DOHH2 (cell line): Measurements from ENCODE around the gene GBX2.

Experiments used
- H3F3A ChIP-seq: fragments of 200-600 bp; sonication (generic), shearing (Covaris generic); 2 replicates; pipeline ENCODE4 v1.6.0; 2016; ENCODE audit warnings: antibody characterized with exemption, mild to moderate bottlenecking; ENCODE audit not compliant: control insufficient read depth, insufficient read depth
- H3K27ac ChIP-seq: fragments of 200-600 bp; sonication (generic); 2 replicates; pipeline ENCODE4 v1.5.1; 2014; ENCODE audit warnings: low read depth, mild to moderate bottlenecking, low read length, moderate library complexity
- H3K27me3 ChIP-seq: fragments of 200-600 bp; sonication (generic); 2 replicates; pipeline ENCODE4 v1.6.1; 2014; ENCODE audit warnings: mild to moderate bottlenecking, low read length, mixed read lengths; ENCODE audit not compliant: control insufficient read depth
- H3K36me3 ChIP-seq: fragments of 200-600 bp; sonication (generic); 2 replicates; pipeline ENCODE4 v1.6.1; 2014; ENCODE audit warnings: mild to moderate bottlenecking, low read length, moderate library complexity, mixed read lengths; ENCODE audit not compliant: control insufficient read depth
- H3K4me1 ChIP-seq: fragments of 200-600 bp; sonication (generic); 2 replicates; pipeline ENCODE4 v1.6.1; 2014; ENCODE audit warnings: mild to moderate bottlenecking, low read length, mixed read lengths; ENCODE audit not compliant: control insufficient read depth
- H3K4me2 ChIP-seq: fragments of 200-600 bp; sonication (generic); 2 replicates; pipeline ENCODE4 v1.6.0; 2014; ENCODE audit warnings: mild to moderate bottlenecking, low read length, moderate library complexity
- H3K4me3 ChIP-seq: fragments of 200-600 bp; sonication (generic); 2 replicates; pipeline ENCODE4 v1.5.1; 2014; ENCODE audit warnings: mild to moderate bottlenecking, low read length, mixed read lengths
- H3K79me2 ChIP-seq: fragments of 200-600 bp; sonication (generic); 2 replicates; pipeline ENCODE4 v1.6.1; 2014; ENCODE audit warnings: mild to moderate bottlenecking, low read length, mixed read lengths; ENCODE audit not compliant: control insufficient read depth
- H3K9me2 ChIP-seq: fragments of 200-600 bp; sonication (generic); replicated peaks from 2 replicates; pipeline ENCODE4 v1.6.1; 2014; ENCODE audit warnings: mild to moderate bottlenecking, low read length, mixed read lengths; ENCODE audit not compliant: control insufficient read depth
- H3K9me3 ChIP-seq: fragments of 200-600 bp; sonication (generic); 2 replicates; pipeline ENCODE4 v1.6.1; 2014; ENCODE audit warnings: antibody characterized with exemption, low read length, mixed read lengths; ENCODE audit not compliant: control insufficient read depth, insufficient read depth
- H4K20me1 ChIP-seq: fragments of 200-600 bp; sonication (generic); 2 replicates; pipeline ENCODE4 v1.6.0; 2014; ENCODE audit warnings: low read depth, mild to moderate bottlenecking, antibody characterized with exemption, low read length, moderate library complexity; ENCODE audit not compliant: control insufficient read depth, insufficient read depth
- CTCF ChIP-seq: fragments of 200-600 bp; sonication (generic); IDR thresholded peaks from one replicate; pipeline ENCODE4 v1.5.1; 2014; ENCODE audit warnings: antibody characterized with exemption, mild to moderate bottlenecking, low read depth, low read length; ENCODE audit not compliant: poor library complexity, severe bottlenecking
- EZH2phosphoT487 ChIP-seq: fragments of 200-600 bp; sonication (generic); IDR thresholded peaks from 2 replicates; pipeline ENCODE4 v1.6.1; 2017; ENCODE audit warnings: borderline replicate concordance, mild to moderate bottlenecking, antibody characterized with exemption, low read length, moderate library complexity, mixed read lengths

Gene GBX2

DNA sequence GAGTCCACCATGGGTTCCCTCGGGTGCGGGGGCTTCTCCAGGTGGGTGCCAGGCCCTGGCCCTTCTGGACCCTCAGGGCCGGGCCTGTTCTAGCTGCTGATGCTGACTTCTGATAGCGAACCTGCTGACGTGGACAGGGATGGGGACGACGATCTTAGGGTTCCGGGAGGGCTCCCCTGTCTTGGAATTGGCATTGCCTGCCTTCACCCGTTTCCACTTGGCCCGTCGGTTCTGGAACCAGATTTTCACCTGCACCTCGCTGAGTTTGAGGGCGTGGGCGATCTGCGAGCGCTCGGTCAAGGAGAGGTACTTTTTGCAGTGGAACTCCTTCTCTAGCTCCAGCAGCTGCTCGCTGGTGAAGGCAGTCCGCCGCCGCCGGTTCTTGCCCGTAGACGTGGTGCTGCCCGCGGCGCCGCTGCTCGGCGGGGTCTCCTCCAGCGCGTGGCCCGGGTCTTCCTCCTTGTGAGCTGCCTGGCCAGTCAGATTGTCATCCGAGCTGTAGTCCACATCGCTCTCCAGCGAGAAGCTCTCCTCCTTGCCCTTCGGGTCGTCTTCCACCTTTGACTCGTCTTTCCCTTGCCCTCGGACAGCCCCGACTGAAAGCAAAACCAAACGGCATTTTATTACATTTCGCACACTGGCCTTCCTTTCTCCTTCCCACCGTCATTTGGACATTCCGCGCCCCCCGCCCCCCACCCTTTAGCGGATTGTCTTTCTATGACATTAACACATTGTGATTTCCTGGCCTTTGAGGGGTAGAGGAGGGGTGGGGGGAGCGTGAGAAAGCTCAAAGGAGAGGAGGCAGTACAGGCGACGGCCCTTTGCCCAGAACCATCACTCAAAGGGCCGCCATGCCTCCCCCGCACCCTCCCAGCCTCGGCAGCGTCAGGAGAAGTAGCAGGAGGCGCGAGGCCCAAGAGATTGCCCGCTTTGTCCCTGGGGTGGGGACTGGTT, 2.1 kb downstream of the GBX2 start:
- no peaks in the 10 kb centered on the region for H3K27me3 ChIP-seq
- no peak for TF ChIP-seq CTCF
- TF ChIP-seq EZH2phosphoT487 = no peak
- H3K4me1 ChIP-seq = no peaks in the 10 kb centered on the region
- H3F3A ChIP-seq = no peaks in the 10 kb centered on the region
- no peaks in the 10 kb centered on the region; the same call in 1 of the 2 replicates for H3K9me3 ChIP-seq
- no peaks in the 10 kb centered on the region for H3K79me2 ChIP-seq
- H3K9me2 ChIP-seq = no peaks in the 10 kb centered on the region
- no peak overlapping the region for H3K4me3 ChIP-seq
- no peaks in the 10 kb centered on the region for H3K36me3 ChIP-seq
- no peak overlapping the region for H3K4me2 ChIP-seq
- no peak overlapping the region for H3K27ac ChIP-seq
- H4K20me1 ChIP-seq = no peaks in the 10 kb centered on the region

DNA sequence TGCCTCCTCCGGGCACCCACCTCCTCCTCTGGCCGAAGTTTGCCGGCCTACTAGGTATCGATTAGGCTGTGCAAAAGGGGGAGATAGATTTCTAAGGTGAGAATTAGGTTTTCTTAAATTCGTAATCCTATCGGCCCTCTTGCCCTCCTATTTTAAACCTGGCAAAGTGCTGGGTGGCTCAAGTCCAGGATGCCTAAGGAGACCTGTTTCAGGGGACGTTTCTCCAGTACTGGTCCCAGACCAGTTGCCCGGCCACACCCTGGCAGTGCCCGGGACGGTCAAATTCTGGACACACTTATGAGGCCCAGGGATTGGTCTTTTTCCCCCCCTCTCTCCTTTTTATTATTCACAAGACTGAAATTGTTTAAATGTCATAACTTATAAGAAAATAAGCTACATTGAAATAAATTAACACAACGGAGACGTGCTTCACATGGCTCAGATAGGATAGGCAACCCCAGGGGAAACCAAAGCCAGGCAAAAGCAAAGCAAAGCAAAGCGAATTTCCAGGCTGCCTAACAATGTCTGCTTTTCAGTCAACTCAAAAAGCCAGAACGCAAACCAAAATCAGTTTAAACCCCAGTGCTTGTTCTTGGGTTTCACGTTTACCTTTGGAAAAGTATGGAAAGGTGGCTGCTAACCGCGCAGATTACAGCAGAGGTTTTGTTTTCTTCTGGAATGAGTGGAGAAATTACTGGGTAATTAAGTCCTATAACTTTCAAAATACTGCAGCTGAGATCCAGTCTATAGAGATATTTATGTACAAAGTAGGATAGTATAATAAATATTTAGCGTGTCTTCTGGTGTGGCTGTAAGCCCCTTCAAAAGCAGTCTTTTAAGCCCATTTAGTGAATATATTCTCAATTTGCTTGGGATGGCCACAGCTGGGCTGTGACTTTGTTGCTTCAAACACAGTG, 3.0 kb downstream of the GBX2 start:
- Histone ChIP-seq H3K36me3 (no peaks in the 10 kb centered on the region), H3F3A (no peaks in the 10 kb centered on the region), H4K20me1 (no peaks in the 10 kb centered on the region), H3K4me1 (no peaks in the 10 kb centered on the region), H3K4me3 (no peak overlapping the region), H3K27me3 (no peaks in the 10 kb centered on the region), H3K27ac (no peak overlapping the region), H3K9me3 (no peaks in the 10 kb centered on the region; the same call in 1 of the 2 replicates), H3K4me2 (no peak overlapping the region), H3K79me2 (no peaks in the 10 kb centered on the region), H3K9me2 (no peaks in the 10 kb centered on the region)
- no peak for TF ChIP-seq EZH2phosphoT487
- no peak for TF ChIP-seq CTCF

DNA sequence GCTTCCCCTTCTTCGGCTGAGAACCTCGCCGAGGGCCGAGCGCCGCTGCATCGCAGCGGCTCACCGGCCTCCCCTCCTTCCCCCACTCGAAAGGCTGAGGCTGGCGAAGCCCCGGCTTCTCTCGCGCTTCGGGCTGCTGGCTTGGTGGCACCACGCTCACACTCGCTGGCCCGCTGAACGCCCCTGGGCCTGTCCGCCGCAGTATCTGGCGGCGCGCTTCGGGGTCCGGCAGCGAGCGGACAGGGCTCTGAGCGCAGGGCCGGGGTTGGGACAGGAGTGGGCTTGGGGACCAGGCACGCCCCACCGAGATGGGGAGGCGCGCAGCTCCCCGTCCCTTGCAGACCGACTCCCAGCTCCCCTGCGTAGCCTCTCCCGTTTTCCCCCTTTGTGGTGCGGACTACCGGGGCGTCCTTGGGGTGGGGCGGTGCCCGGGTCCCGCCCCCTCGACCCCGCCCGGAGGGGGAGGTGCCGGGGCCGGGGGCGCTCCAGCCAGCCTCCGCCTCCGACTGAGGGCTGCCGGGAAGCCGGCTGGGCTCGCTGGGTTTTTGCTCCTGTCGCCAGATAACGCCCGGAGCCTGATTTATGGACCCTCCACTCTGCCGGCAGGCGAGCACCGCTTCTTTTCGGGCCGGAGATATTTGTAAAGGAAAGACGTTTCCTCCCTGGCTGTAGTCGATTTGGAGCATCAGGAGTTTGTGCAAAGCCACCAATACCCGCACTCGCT, 3.8 kb downstream of the GBX2 start:
- no peaks in the 10 kb centered on the region for H3K4me1 ChIP-seq
- H3K36me3 ChIP-seq = no peaks in the 10 kb centered on the region
- no peak overlapping the region for H3K27ac ChIP-seq
- H4K20me1 ChIP-seq = no peaks in the 10 kb centered on the region
- H3K9me3 ChIP-seq = no peaks in the 10 kb centered on the region; the same call in 1 of the 2 replicates
- no peak overlapping the region for H3K4me2 ChIP-seq
- no peaks in the 10 kb centered on the region for H3K9me2 ChIP-seq
- no peaks in the 10 kb centered on the region for H3K27me3 ChIP-seq
- no peaks in the 10 kb centered on the region for H3K79me2 ChIP-seq
- no peak overlapping the region for H3K4me3 ChIP-seq
- no peak for TF ChIP-seq CTCF
- TF ChIP-seq EZH2phosphoT487 = no peak
- H3F3A ChIP-seq = no peaks in the 10 kb centered on the region
